Naive thymus-derived CD4-positive, alpha-beta T cell (primary cell): ENCODE results near the gene PTPRK. TPM values are rescaled to one million over a fixed set of nuclear protein-coding genes. Genes with fewer than 3 reads are reported as not detected.

Source experiments
- ATAC-seq: fragments of 150-1000 bp; cut with Tn5 transposase; 2 replicates; pipeline ENCODE4 v1.10.0; 2021; ENCODE audit warnings: mild to moderate bottlenecking, moderate library complexity
- CTCF ChIA-PET: fragments of 350-600 bp; sonication (Branson Sonifier 250); formaldehyde crosslinking; loops from one replicate; lab custom pipeline; 2021; ENCODE audit warnings: antibody characterized with exemption; lab: Charles Lee
- POLR2A ChIA-PET: fragments of 350-600 bp; sonication (Branson Sonifier 250); formaldehyde crosslinking; loops from one replicate; lab custom pipeline; 2021; ENCODE audit warnings: antibody characterized with exemption, inconsistent platforms; lab: Charles Lee
- DNase-seq, 9 donors: peaks; one replicate each; pipeline versions ENCODE4 v3.0.0 to v3.0.0-alpha.2; 2020 to 2022; ENCODE audit warnings: mixed read lengths in 1 of 9
- H3K27ac ChIP-seq: one replicate; pipeline ENCODE4 v1.7.0; 2013; ENCODE audit warnings: mild to moderate bottlenecking, low read depth, low read length, moderate library complexity
- H3K27me3 ChIP-seq, 2 donors: one replicate each; pipeline ENCODE4 v1.7.0; 2013; ENCODE audit warnings: low read length in 2 of 2, mild to moderate bottlenecking in 2 of 2, moderate library complexity in 2 of 2; ENCODE audit not compliant: control insufficient read depth in 2 of 2, insufficient read depth in 2 of 2
- H3K36me3 ChIP-seq, 3 experiments: 1 replicate in 2 of 3; 2 replicates in 1 of 3; pipeline ENCODE4 v1.7.0; 2013; ENCODE audit warnings: low read length in 3 of 3, mild to moderate bottlenecking in 3 of 3, moderate library complexity in 1 of 3; ENCODE audit not compliant: insufficient read depth in 3 of 3, control insufficient read depth in 2 of 3
- H3K4me1 ChIP-seq, 2 donors: one replicate each; pipeline ENCODE4 v1.7.0; 2013; ENCODE audit warnings: low read length in 2 of 2, mild to moderate bottlenecking in 2 of 2, moderate library complexity in 1 of 2; ENCODE audit not compliant: control insufficient read depth in 2 of 2, insufficient read depth in 2 of 2
- H3K4me3 ChIP-seq: 2 replicates; pipeline ENCODE4 v1.7.0; 2013; ENCODE audit warnings: mild to moderate bottlenecking, low read length
- H3K9me3 ChIP-seq, 3 experiments: 1 replicate in 2 of 3; 2 replicates in 1 of 3; pipeline ENCODE4 v1.7.0; 2013; ENCODE audit warnings: low read length in 3 of 3; ENCODE audit not compliant: control insufficient read depth in 2 of 3
- H3K27ac Mint-ChIP-seq, 9 donors: one replicate each; pipeline ENCODE4 v1.8.0; 2020 to 2022; ENCODE audit warnings: mixed read lengths in 9 of 9, mild to moderate bottlenecking in 8 of 9, moderate library complexity in 5 of 9, inconsistent platforms in 2 of 9
- H3K27me3 Mint-ChIP-seq, 5 donors: one replicate each; pipeline ENCODE4 v1.8.0; 2021 to 2022; ENCODE audit warnings: mixed read lengths in 5 of 5, mild to moderate bottlenecking in 1 of 5
- H3K36me3 Mint-ChIP-seq, 5 donors: one replicate each; pipeline ENCODE4 v1.8.0; 2020 to 2022; ENCODE audit warnings: mixed read lengths in 5 of 5, mild to moderate bottlenecking in 3 of 5, inconsistent platforms in 1 of 5
- H3K4me1 Mint-ChIP-seq, 7 donors: one replicate each; pipeline ENCODE4 v1.8.0; 2020 to 2022; ENCODE audit warnings: mixed read lengths in 7 of 7, mild to moderate bottlenecking in 3 of 7, inconsistent platforms in 1 of 7
- H3K4me3 Mint-ChIP-seq, 10 donors: one replicate each; pipeline ENCODE4 v1.8.0; 2020 to 2022; ENCODE audit warnings: mild to moderate bottlenecking in 10 of 10, mixed read lengths in 10 of 10, moderate library complexity in 6 of 10, inconsistent platforms in 2 of 10
- H3K9me3 Mint-ChIP-seq, 11 donors: one replicate each; pipeline ENCODE4 v1.8.0; 2020 to 2022; ENCODE audit warnings: mixed read lengths in 11 of 11, mild to moderate bottlenecking in 4 of 11, inconsistent platforms in 1 of 11, moderate library complexity in 1 of 11
- intact Hi-C, 2 donors: fragments of 100-400 bp; cut with micrococcal nuclease; formaldehyde crosslinking; loops; one replicate each; pipeline ENCODE4 v1.15.1; 2023
- polyA plus RNA-seq, 2 donors: library from polyadenylated mRNA; unstranded; fragments of 300-500 nt; fragmentation: Illumina TruSeq; gene quantifications; one replicate each; pipeline ENCODE4 v1.2.3, GENCODE V29; 2021
- total RNA-seq, 6 experiments: library from RNA in 5 of 6; stranded (reverse) in 5 of 6; gene quantifications; 1 replicate in 5 of 6; 2 replicates in 1 of 6; pipeline ENCODE4 v1.2.3 and lab custom pipeline; 2021 to 2026

PTPRK gene
- total and polyA plus RNA-seq, 7 experiments from 2014 or later = 1.3 to 6.5 (median 2.3) TPM

DNA sequence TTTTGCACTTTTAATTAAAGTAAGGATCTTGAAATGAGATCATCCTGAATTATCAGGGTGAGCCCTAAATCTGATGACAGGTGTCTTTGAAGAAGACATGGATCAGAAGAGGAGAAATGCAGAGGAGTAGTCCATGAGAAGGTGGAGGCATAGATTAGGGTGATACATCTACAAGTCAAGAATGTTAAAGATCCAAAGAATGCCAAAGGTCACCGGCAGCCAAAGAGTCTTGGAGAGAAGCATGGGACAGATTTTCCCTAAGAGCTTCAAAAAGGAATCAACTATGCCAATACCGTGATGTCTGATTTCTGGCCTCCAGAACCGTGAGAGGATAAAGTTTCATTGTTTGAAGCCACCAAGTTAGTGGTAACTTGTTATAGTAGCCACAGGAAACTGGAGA lies 560.5 kb downstream of the PTPRK start:
- ChIA-PET CTCF (no interaction called here), POLR2A (interaction anchor here (1.3 kb wide), 1 partner anchor 12 kb away, joined by 4 read pairs; no protein-coding TSS in a partner anchor)
- H3K4me3 ChIP-seq = no peak overlapping the region
- no peaks in the 10 kb centered on the region for H3K9me3 ChIP-seq
- H3K4me3 Mint-ChIP-seq = no peak overlapping the region
- peaks cover 2 to 31% (median 14%) of the 10 kb centered on the region in 7 donors for H3K4me1 Mint-ChIP-seq
- DNase-seq (no peak), ATAC-seq (no peak)
- H3K27ac Mint-ChIP-seq = no peak overlapping the region
- peaks cover 0 to 44% (median 0%) of the 10 kb centered on the region in 5 donors for H3K36me3 Mint-ChIP-seq
- H3K27ac ChIP-seq = no peak overlapping the region
- H3K27me3 Mint-ChIP-seq = no peaks in the 10 kb centered on the region
- H3K27me3 ChIP-seq = no peaks in the 10 kb centered on the region
- intact Hi-C loops = loop anchor here in 1 of 2 donors (10.0 kb wide), 1 partner anchor 615 kb away; the partner anchor contains the start of gene ECHDC1
- peaks cover 0 to 5% of the 10 kb centered on the region in 2 donors for H3K4me1 ChIP-seq
- no peaks in the 10 kb centered on the region for H3K36me3 ChIP-seq
- H3K9me3 Mint-ChIP-seq = peaks cover 0 to 25% (median 3%) of the 10 kb centered on the region in 11 donors

DNA sequence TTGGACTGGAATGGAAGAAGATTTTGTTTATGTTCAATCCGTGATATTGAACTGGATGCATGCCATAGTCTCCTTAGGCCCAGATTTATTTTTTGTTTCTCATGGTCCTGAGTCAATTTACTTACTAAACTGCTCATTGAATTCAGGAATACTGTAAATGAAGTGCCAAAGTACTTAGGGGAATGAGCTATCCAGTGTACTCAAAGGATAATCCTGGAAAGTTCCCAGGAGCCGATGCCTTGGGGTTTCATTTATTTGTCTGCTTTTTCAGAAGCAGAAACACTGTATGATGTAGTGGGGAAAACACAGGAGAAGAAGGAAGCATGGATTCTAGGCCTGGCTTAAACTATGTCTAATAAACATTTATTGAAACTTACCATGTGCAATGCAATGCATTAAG lies 563.4 kb downstream of the PTPRK start:
- Mint-ChIP-seq H3K9me3 (peaks cover 0 to 27% (median 3%) of the 10 kb centered on the region in 11 donors), H3K27me3 (no peaks in the 10 kb centered on the region), H3K4me3 (no peak overlapping the region), H3K27ac (peak overlapping the region in 3 of 9 donors; percentile 10 to 37 (median 18)), H3K4me1 (peaks cover 13 to 41% (median 31%) of the 10 kb centered on the region in 7 donors), H3K36me3 (peaks cover 0 to 41% (median 0%) of the 10 kb centered on the region in 5 donors)
- Histone ChIP-seq H3K27me3 (no peaks in the 10 kb centered on the region), H3K4me3 (no peak overlapping the region), H3K27ac (no peak overlapping the region), H3K36me3 (no peaks in the 10 kb centered on the region), H3K4me1 (peaks cover 15 to 24% of the 10 kb centered on the region in 2 donors), H3K9me3 (no peaks in the 10 kb centered on the region)
- DNase-seq (no peak), ATAC-seq (no peak)
- POLR2A ChIA-PET = interaction anchor here (1.3 kb wide), 1 partner anchor 16 kb away, joined by 3 read pairs; no protein-coding TSS in a partner anchor
- CTCF ChIA-PET = no interaction called here
- intact Hi-C loops = loop anchor here in 1 of 2 donors (10.0 kb wide), 1 partner anchor 612 kb away; the partner anchor contains the start of gene ECHDC1

DNA sequence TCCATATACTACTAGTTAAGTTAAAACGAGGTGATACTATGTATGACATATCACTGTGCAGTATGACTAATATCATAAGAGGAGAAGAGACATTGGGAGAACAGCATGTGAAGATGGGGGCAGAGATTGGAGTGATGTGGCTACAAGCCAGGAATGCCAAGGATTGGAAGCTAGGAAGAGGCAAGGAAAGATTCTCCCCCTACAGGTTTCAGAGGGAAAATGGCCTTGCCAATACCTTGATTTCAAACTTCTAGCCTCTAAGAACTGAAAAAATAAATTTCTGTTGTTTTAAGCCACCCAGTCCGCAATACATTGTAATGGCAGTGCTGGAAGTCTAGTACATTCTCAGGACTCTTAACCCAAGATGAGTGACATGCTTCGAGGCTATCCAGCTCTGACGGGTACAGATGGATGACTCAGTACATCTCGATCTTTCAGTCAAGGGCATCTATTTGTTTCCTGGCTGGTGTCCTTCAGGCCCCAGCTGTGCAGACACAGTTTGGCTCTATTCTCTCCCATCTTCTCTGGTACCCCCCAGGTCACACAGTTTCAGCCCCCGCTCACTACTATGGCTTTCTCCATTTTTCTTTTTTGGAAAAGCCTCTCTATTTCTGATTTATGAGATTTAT lies 564.0 kb downstream of the PTPRK start:
- ChIA-PET POLR2A (interaction anchor here (1.4 kb wide), 1 partner anchor 13 kb away, joined by 3 read pairs; no protein-coding TSS in a partner anchor), CTCF (interaction anchor here (0.5 kb wide), 1 partner anchor 491 kb away, joined by 3 read pairs; no protein-coding TSS in a partner anchor)
- H3K4me1 ChIP-seq = peaks cover 21 to 30% of the 10 kb centered on the region in 2 donors
- DNase-seq (no peak), ATAC-seq (no peak)
- Mint-ChIP-seq H3K27ac (peak overlapping the region in 4 of 9 donors; percentile 5 to 18 (median 12)), H3K9me3 (peaks cover 0 to 24% (median 3%) of the 10 kb centered on the region in 11 donors), H3K27me3 (no peaks in the 10 kb centered on the region), H3K4me1 (peaks cover 18 to 45% (median 36%) of the 10 kb centered on the region in 7 donors), H3K36me3 (peaks cover 0 to 36% (median 0%) of the 10 kb centered on the region in 5 donors), H3K4me3 (no peak overlapping the region)
- intact Hi-C loops = loop anchor here in 1 of 2 donors (10.0 kb wide), 1 partner anchor 612 kb away; the partner anchor contains the start of gene ECHDC1
- H3K4me3 ChIP-seq = no peak overlapping the region
- no peaks in the 10 kb centered on the region for H3K36me3 ChIP-seq
- H3K27ac ChIP-seq = no peak overlapping the region
- no peaks in the 10 kb centered on the region for H3K9me3 ChIP-seq
- no peaks in the 10 kb centered on the region for H3K27me3 ChIP-seq

GRCh38 chr6:127954082-127954481 lies 566.3 kb downstream of the PTPRK start:
- CTCF ChIA-PET = interaction anchor here (0.8 to 1.7 kb wide), 2 partner anchors 53 kb away, joined by 3 to 5 read pairs; no protein-coding TSS in a partner anchor
- Mint-ChIP-seq H3K27ac (no peak overlapping the region), H3K36me3 (peaks cover 0 to 44% (median under 1%) of the 10 kb centered on the region in 5 donors), H3K4me1 (peaks cover 32 to 68% (median 59%) of the 10 kb centered on the region in 7 donors), H3K4me3 (no peak overlapping the region), H3K27me3 (no peaks in the 10 kb centered on the region), H3K9me3 (peaks cover 0 to 20% (median under 1%) of the 10 kb centered on the region in 11 donors)
- no peak overlapping the region for H3K27ac ChIP-seq
- no peaks in the 10 kb centered on the region for H3K36me3 ChIP-seq
- peaks cover 35 to 42% of the 10 kb centered on the region in 2 donors for H3K4me1 ChIP-seq
- H3K4me3 ChIP-seq = no peak overlapping the region
- H3K9me3 ChIP-seq = no peaks in the 10 kb centered on the region
- ATAC-seq = no peak
- no peaks in the 10 kb centered on the region for H3K27me3 ChIP-seq
- intact Hi-C loops = loop anchor here in 1 of 2 donors (10.0 kb wide), 1 partner anchor 609 kb away; the partner anchor contains the start of gene ECHDC1
- POLR2A ChIA-PET = interaction anchor here (0.8 to 1.7 kb wide), 4 partner anchors 11 to 151 kb away, joined by 3 to 7 read pairs (median 4); no protein-coding TSS in a partner anchor
- no peak for DNase-seq

DNA sequence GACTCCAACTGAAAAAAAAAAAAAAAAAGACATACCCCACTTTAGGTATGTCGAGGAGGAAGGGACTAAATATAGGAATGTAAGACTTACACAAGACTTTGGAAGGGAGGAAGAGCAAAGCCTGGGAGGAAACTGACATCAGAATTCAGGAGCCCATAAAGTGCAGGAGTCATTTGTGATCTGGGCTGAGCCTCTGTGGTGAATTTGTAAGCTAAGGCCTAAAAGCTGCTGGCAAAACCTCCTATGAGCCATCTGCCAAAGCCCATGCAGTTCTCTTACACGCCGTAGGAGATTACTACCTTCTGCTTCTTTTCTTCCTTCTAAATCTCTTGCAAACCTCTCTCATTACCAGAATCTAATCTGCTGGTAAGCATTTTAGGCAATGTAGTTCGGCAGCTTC lies 567.6 kb downstream of the PTPRK start:
- ChIA-PET POLR2A (interaction anchor here (0.8 to 2.0 kb wide), 5 partner anchors 17 to 52 kb away, joined by 3 to 9 read pairs (median 5); partner anchors contain the start of gene THEMIS), CTCF (interaction anchor here (0.6 to 2.3 kb wide), 5 partner anchors 19 to 97 kb away, joined by 3 to 7 read pairs (median 3); no protein-coding TSS in a partner anchor)
- Mint-ChIP-seq H3K4me1 (peaks cover 32 to 71% (median 62%) of the 10 kb centered on the region in 7 donors), H3K9me3 (peaks cover 0 to 27% (median 2%) of the 10 kb centered on the region in 11 donors), H3K27me3 (no peaks in the 10 kb centered on the region), H3K36me3 (peaks cover 0 to 50% (median 3%) of the 10 kb centered on the region in 5 donors), H3K27ac (peak overlapping the region in 8 of 9 donors; percentile 42 to 90 (median 76)), H3K4me3 (peak overlapping the region in 8 of 10 donors; percentile 2 to 62 (median 35))
- peaks cover 35 to 42% of the 10 kb centered on the region in 2 donors for H3K4me1 ChIP-seq
- H3K9me3 ChIP-seq = no peaks in the 10 kb centered on the region
- ATAC-seq (no peak), DNase-seq (no peak)
- H3K27me3 ChIP-seq = no peaks in the 10 kb centered on the region
- intact Hi-C loops = loop anchor here in 1 of 2 donors (10.0 kb wide), 1 partner anchor 608 kb away; the partner anchor contains the start of gene ECHDC1
- no peaks in the 10 kb centered on the region for H3K36me3 ChIP-seq
- H3K4me3 ChIP-seq = no peak overlapping the region
- H3K27ac ChIP-seq = no peak overlapping the region

DNA sequence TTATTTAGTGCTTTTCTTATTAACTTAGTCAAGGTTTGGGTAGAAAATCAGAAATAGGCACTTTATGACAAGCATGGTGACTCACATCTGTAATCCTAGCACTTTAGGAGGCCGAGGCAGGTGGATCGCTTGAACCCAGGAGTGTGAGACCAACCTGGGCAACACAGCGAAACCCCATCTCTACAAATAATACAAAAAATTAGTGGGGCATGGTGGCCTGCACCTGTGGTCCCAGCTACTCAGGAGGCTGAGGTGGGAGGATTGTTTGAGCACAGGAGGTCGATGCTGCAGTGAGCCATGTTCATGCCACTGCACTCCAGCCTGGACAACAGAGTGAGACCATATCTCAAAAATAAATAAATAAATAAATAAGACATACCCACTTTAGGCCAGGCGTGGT lies 568.2 kb downstream of the PTPRK start:
- Mint-ChIP-seq H3K36me3 (peaks cover 0 to 48% (median 3%) of the 10 kb centered on the region in 5 donors), H3K9me3 (peaks cover 0 to 26% (median 2%) of the 10 kb centered on the region in 11 donors), H3K27ac (peak overlapping the region; percentile 84 to 94 (median 91)), H3K4me1 (peaks cover 32 to 74% (median 62%) of the 10 kb centered on the region in 7 donors), H3K27me3 (no peaks in the 10 kb centered on the region), H3K4me3 (peak overlapping the region in 9 of 10 donors; percentile 70 to 84 (median 79))
- intact Hi-C loops = loop anchor here in 1 of 2 donors (10.0 kb wide), 1 partner anchor 607 kb away; the partner anchor contains the start of gene ECHDC1
- no peaks in the 10 kb centered on the region for H3K36me3 ChIP-seq
- ChIA-PET POLR2A (interaction anchor here (0.7 to 2.0 kb wide), 7 partner anchors 9 to 51 kb away, joined by 3 to 9 read pairs (median 4); partner anchors contain the start of gene THEMIS), CTCF (interaction anchor here (0.6 to 2.3 kb wide), 7 partner anchors 18 to 97 kb away, joined by 3 to 7 read pairs (median 3); no protein-coding TSS in a partner anchor)
- no peaks in the 10 kb centered on the region for H3K27me3 ChIP-seq
- DNase-seq = no peak
- peaks cover 35 to 42% of the 10 kb centered on the region in 2 donors for H3K4me1 ChIP-seq
- H3K4me3 ChIP-seq = peak overlapping the region; percentile 21
- H3K9me3 ChIP-seq = no peaks in the 10 kb centered on the region
- no peak for ATAC-seq
- H3K27ac ChIP-seq = no peak overlapping the region
